HCT116 (cell line): Measurements from ENCODE around the gene IL1B. TPM values are rescaled to one million over a fixed set of nuclear protein-coding genes. Genes with fewer than 3 reads are reported as not detected.

Experiments used
- ATAC-seq: fragments of 200-7000 bp; cut with Tn5 transposase; 2 replicates; pipeline ENCODE4 v1.9.1; 2020; ENCODE audit warnings: mild to moderate bottlenecking, moderate library complexity
- BruUV-seq: library from RNA; stranded (reverse); fragments of 400-500 nt; replicated peaks from 2 replicates; lab custom pipeline; 2021; lab: Mats Ljungman, UMichigan
- CTCF ChIA-PET: fragments of 300-600 bp; sonication (Branson Sonifier 250); formaldehyde crosslinking; loops from one replicate; lab custom pipeline; 2021; ENCODE audit warnings: antibody characterized with exemption; lab: Charles Lee
- POLR2A ChIA-PET: fragments of 300-600, 350-600 bp; sonication (Branson Sonifier 250); formaldehyde crosslinking; loops from one replicate; lab custom pipeline; 2021; ENCODE audit warnings: antibody characterized with exemption; lab: Charles Lee
- RAD21 ChIA-PET, 2 experiments: fragments of 300-600 bp; sonication (Branson Sonifier 250); formaldehyde crosslinking; loops; one replicate each; lab custom pipeline; 2023; ENCODE audit warnings: low total read pairs in 2 of 2; ENCODE audit not compliant: uncharacterized antibody in 2 of 2, unreplicated experiment in 2 of 2, low non-redundant PET in 1 of 2; lab: Charles Lee
- DNase-seq: peaks from one replicate; pipeline ENCODE4 v3.0.0-alpha.2; 2010; ENCODE audit warnings: low read depth, low spot score
- H2AFZ ChIP-seq: fragments of 200-600 bp; shearing (Covaris generic), sonication (generic); 2 replicates; pipeline ENCODE4 v1.6.1; 2017; ENCODE audit warnings: low read depth, mixed run types, mixed read lengths, antibody characterized with exemption, low read length; ENCODE audit not compliant: poor library complexity, severe bottlenecking
- H3K27ac ChIP-seq: 2 replicates; pipeline ENCODE4 v1.5.1; 2012; ENCODE audit warnings: low read depth, low read length
- H3K27me3 ChIP-seq: fragments of 200-600 bp; sonication (generic); 2 replicates; pipeline ENCODE4 v1.6.1; 2016; ENCODE audit warnings: mixed run types, low read length, mixed read lengths; ENCODE audit not compliant: insufficient read depth
- H3K36me3 ChIP-seq, 2 experiments: fragments of 200-500 bp in 1 of 2; fragments of 200-600 bp in 1 of 2; sonication (Bioruptor generic) in 1 of 2; sonication (generic) in 1 of 2; 2 replicates each; pipeline versions ENCODE4 v1.5.1 to v1.6.1; 2014 to 2016; ENCODE audit warnings: low read length in 2 of 2, inconsistent platforms in 1 of 2, mixed read lengths in 1 of 2, mixed run types in 1 of 2; ENCODE audit not compliant: insufficient read depth in 2 of 2, control insufficient read depth in 1 of 2
- H3K4me1 ChIP-seq, 2 experiments: fragments of 200-600 bp in 1 of 2; sonication (generic) in 1 of 2; 2 replicates each; pipeline versions ENCODE4 v1.5.1 to v1.6.1; 2012 to 2017; ENCODE audit warnings: low read length in 2 of 2, inconsistent platforms in 1 of 2, mild to moderate bottlenecking in 1 of 2, mixed read lengths in 1 of 2, mixed run types in 1 of 2, moderate library complexity in 1 of 2; ENCODE audit not compliant: insufficient read depth in 2 of 2, control insufficient read depth in 1 of 2
- H3K4me2 ChIP-seq: fragments of 200-600 bp; sonication (generic); 2 replicates; pipeline ENCODE4 v1.6.1; 2017; ENCODE audit warnings: mixed run types, low read length, mixed read lengths
- H3K4me3 ChIP-seq, 2 experiments: fragments of 200-600 bp in 1 of 2; sonication (generic) in 1 of 2; replicated peaks in 1 of 2; 2 replicates each; pipeline ENCODE4 v1.5.1; 2011 to 2016; ENCODE audit warnings: low read length in 2 of 2, control low read depth in 1 of 2, low read depth in 1 of 2, mild to moderate bottlenecking in 1 of 2, mixed read lengths in 1 of 2, mixed run types in 1 of 2
- H3K79me2 ChIP-seq: fragments of 200-600 bp; sonication (generic); 2 replicates; pipeline ENCODE4 v1.6.1; 2017; ENCODE audit warnings: mild to moderate bottlenecking, mixed run types, low read length, moderate library complexity, mixed read lengths; ENCODE audit not compliant: insufficient read depth
- H3K9ac ChIP-seq: fragments of 200-600 bp; sonication (generic); 2 replicates; pipeline ENCODE4 v1.6.1; 2016; ENCODE audit warnings: low read length, mixed read lengths
- H3K9me2 ChIP-seq: fragments of 200-600 bp; sonication (generic), shearing (Covaris generic); 2 replicates; pipeline ENCODE4 v1.6.1; 2017; ENCODE audit warnings: mixed run types, mild to moderate bottlenecking, moderate library complexity; ENCODE audit not compliant: insufficient read depth
- H3K9me3 ChIP-seq, 2 experiments: fragments of 200-500 bp in 1 of 2; fragments of 200-600 bp in 1 of 2; sonication (Bioruptor generic) in 1 of 2; sonication (generic) in 1 of 2; 2 replicates each; pipeline ENCODE4 v1.6.1; 2014 to 2017; ENCODE audit warnings: low read length in 2 of 2, mixed read lengths in 2 of 2, inconsistent platforms in 1 of 2, low read depth in 1 of 2, mild to moderate bottlenecking in 1 of 2, mixed run types in 1 of 2, moderate library complexity in 1 of 2; ENCODE audit not compliant: control insufficient read depth in 1 of 2, insufficient read depth in 1 of 2
- H4K20me1 ChIP-seq: fragments of 200-600 bp; sonication (generic), shearing (Covaris generic); 2 replicates; pipeline ENCODE4 v1.6.1; 2017; ENCODE audit warnings: mixed run types, mild to moderate bottlenecking, moderate library complexity; ENCODE audit not compliant: insufficient read depth
- CBX3 ChIP-seq: IDR thresholded peaks from 2 replicates; pipeline ENCODE4 v1.6.1; 2012; ENCODE audit warnings: low read depth
- CEBPB ChIP-seq: IDR thresholded peaks from 2 replicates; pipeline ENCODE4 v1.6.1; 2012; ENCODE audit warnings: low read depth
- EGR1 ChIP-seq: IDR thresholded peaks from 2 replicates; pipeline ENCODE4 v1.6.1; 2012; ENCODE audit warnings: low read depth
- ELF1 ChIP-seq: IDR thresholded peaks from 2 replicates; pipeline ENCODE4 v1.6.1; 2012; ENCODE audit warnings: low read depth, borderline replicate concordance
- EZH2 ChIP-seq: fragments of 200-600 bp; sonication (generic); IDR thresholded peaks from 2 replicates; pipeline ENCODE4 v1.6.1; 2017; ENCODE audit warnings: antibody characterized with exemption, mixed run types
- EZH2phosphoT487 ChIP-seq: fragments of 200-600 bp; IDR thresholded peaks from 2 replicates; pipeline ENCODE4 v1.6.1; 2018; ENCODE audit warnings: antibody characterized with exemption, borderline replicate concordance
- JUND ChIP-seq: IDR thresholded peaks from 2 replicates; pipeline ENCODE4 v1.6.1; 2012
- POLR2A ChIP-seq: IDR thresholded peaks from 2 replicates; pipeline ENCODE4 v1.7.0; 2011; ENCODE audit warnings: borderline replicate concordance; ENCODE audit not compliant: insufficient read depth, insufficient read length; ENCODE audit errors: extremely low read depth
- POLR2AphosphoS5 ChIP-seq: IDR thresholded peaks from 2 replicates; pipeline ENCODE4 v1.6.1; 2011; ENCODE audit warnings: mild to moderate bottlenecking, low read depth, low read length, moderate library complexity
- SIN3A ChIP-seq: IDR thresholded peaks from 2 replicates; pipeline ENCODE4 v1.6.1; 2012; ENCODE audit warnings: low read depth
- SP1 ChIP-seq: IDR thresholded peaks from 2 replicates; pipeline ENCODE4 v1.6.1; 2012; ENCODE audit warnings: low read depth
- TCF7L2 ChIP-seq: IDR thresholded peaks from 2 replicates; pipeline ENCODE4 v1.7.0; 2011; ENCODE audit warnings: borderline replicate concordance, inconsistent platforms; ENCODE audit not compliant: insufficient read depth, insufficient read length; ENCODE audit errors: extremely low read depth
- YY1 ChIP-seq: IDR thresholded peaks from 2 replicates; pipeline ENCODE4 v1.6.1; 2011; ENCODE audit warnings: low read length, low read depth, moderate library complexity, mild to moderate bottlenecking; ENCODE audit not compliant: insufficient replicate concordance; ENCODE audit errors: extremely low read depth
- ZFX ChIP-seq: fragments of 450-650 bp; IDR thresholded peaks from 2 replicates; pipeline ENCODE4 v1.6.1; 2017
- ZNF274 ChIP-seq: fragments of 200-500 bp; sonication (Bioruptor generic); IDR thresholded peaks from 2 replicates; pipeline ENCODE4 v1.6.1; 2014; ENCODE audit warnings: mild to moderate bottlenecking, low read depth, low read length, inconsistent platforms
- intact Hi-C: fragments of 100-400 bp; cut with micrococcal nuclease; formaldehyde crosslinking; loops from 2 replicates; pipeline ENCODE4 v1.10.0; 2022
- total RNA-seq: library from RNA; stranded (reverse); gene quantifications from one replicate; pipeline ENCODE4 v1.2.1, GENCODE V29; 2021; ENCODE audit not compliant: unreplicated experiment
- TF ChIP-seq, protein P1 (sequence below): IDR thresholded peaks from 2 replicates; pipeline ENCODE4 v1.6.1; 2012
- TF ChIP-seq, protein P2 (sequence below), 3 experiments: fragments of 200-600 bp in 1 of 3; sonication (generic) in 1 of 3; IDR thresholded peaks in 2 of 3; conservative IDR thresholded peaks in 1 of 3; 2 replicates each; pipeline ENCODE4 v1.5.1; 2012 to 2017; ENCODE audit warnings: low read depth in 2 of 3, low read length in 2 of 3, antibody characterized with exemption in 1 of 3, borderline replicate concordance in 1 of 3, control low read depth in 1 of 3, mild to moderate bottlenecking in 1 of 3, mixed read lengths in 1 of 3, mixed run types in 1 of 3, moderate library complexity in 1 of 3; ENCODE audit not compliant: insufficient read depth in 1 of 3
- TF ChIP-seq, protein P3 (sequence below): IDR thresholded peaks from 2 replicates; pipeline ENCODE4 v1.6.1; 2011; ENCODE audit warnings: mild to moderate bottlenecking, low read length, moderate library complexity; ENCODE audit not compliant: insufficient replicate concordance; ENCODE audit errors: extremely low read depth
- TF ChIP-seq, protein P4 (sequence below): IDR thresholded peaks from 2 replicates; pipeline ENCODE4 v1.6.1; 2012; ENCODE audit warnings: low read depth
- TF ChIP-seq, protein P5 (sequence below): IDR thresholded peaks from 2 replicates; pipeline ENCODE4 v1.6.1; 2012

The IL1B gene
- total RNA-seq, 1 experiment from 2014 or later = not detected

DNA sequence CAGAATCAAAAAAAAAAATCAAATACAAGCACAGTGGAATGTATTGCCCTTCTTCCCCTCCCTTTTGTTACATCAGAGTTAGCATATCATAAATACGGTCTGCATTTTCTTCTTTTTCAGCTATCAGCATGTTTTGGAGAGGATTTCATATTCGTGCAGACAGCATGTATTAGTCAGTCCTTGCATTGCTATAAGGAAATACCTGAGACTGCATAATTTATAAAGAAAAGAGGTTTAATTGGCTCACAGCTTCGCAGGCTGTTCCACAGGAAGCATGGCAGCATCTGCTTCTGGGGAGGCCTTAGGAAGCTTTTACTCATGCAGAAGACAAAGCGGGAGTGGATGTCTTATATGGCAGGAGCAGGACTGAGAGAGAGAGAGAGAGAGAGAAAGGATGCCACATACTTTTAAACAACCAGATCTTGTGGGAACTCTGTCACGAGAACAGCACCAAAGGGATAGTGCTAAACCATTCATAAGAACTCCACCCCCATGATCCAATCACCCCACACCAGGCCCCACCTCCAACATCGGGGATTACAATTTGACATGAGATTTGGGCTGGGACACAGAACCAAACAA lies 8.9 kb downstream of the IL1B start:
- Histone ChIP-seq H3K27me3 (no peaks in the 10 kb centered on the region), H3K36me3 (no peaks in the 10 kb centered on the region), H3K4me1 (peaks cover 7 to 9% of the 10 kb centered on the region in 2 experiments; a peak in 2 of 4 replicates), H4K20me1 (no peaks in the 10 kb centered on the region), H3K4me2 (no peak overlapping the region), H3K4me3 (no peak overlapping the region), H2AFZ (no peak overlapping the region), H3K9ac (no peak overlapping the region), H3K27ac (no peak overlapping the region), H3K9me2 (no peaks in the 10 kb centered on the region), H3K9me3 (no peaks in the 10 kb centered on the region), H3K79me2 (no peaks in the 10 kb centered on the region)
- TF ChIP-seq, protein P1, sequence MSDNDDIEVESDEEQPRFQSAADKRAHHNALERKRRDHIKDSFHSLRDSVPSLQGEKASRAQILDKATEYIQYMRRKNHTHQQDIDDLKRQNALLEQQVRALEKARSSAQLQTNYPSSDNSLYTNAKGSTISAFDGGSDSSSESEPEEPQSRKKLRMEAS = no peak
- TF ChIP-seq, protein P2, sequence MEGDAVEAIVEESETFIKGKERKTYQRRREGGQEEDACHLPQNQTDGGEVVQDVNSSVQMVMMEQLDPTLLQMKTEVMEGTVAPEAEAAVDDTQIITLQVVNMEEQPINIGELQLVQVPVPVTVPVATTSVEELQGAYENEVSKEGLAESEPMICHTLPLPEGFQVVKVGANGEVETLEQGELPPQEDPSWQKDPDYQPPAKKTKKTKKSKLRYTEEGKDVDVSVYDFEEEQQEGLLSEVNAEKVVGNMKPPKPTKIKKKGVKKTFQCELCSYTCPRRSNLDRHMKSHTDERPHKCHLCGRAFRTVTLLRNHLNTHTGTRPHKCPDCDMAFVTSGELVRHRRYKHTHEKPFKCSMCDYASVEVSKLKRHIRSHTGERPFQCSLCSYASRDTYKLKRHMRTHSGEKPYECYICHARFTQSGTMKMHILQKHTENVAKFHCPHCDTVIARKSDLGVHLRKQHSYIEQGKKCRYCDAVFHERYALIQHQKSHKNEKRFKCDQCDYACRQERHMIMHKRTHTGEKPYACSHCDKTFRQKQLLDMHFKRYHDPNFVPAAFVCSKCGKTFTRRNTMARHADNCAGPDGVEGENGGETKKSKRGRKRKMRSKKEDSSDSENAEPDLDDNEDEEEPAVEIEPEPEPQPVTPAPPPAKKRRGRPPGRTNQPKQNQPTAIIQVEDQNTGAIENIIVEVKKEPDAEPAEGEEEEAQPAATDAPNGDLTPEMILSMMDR (IDR thresholded peaks at IDR 0.05 in 2 of 3, conservative IDR thresholded peaks at IDR 0.05 in 1 of 3; ENCODE audit: borderline replicate concordance in 1 of 3, insufficient read depth in 1 of 3, low read depth in 2 of 3, low read length in 2 of 3) = no peak
- no peak for TF ChIP-seq SP1
- TF ChIP-seq, protein P3, sequence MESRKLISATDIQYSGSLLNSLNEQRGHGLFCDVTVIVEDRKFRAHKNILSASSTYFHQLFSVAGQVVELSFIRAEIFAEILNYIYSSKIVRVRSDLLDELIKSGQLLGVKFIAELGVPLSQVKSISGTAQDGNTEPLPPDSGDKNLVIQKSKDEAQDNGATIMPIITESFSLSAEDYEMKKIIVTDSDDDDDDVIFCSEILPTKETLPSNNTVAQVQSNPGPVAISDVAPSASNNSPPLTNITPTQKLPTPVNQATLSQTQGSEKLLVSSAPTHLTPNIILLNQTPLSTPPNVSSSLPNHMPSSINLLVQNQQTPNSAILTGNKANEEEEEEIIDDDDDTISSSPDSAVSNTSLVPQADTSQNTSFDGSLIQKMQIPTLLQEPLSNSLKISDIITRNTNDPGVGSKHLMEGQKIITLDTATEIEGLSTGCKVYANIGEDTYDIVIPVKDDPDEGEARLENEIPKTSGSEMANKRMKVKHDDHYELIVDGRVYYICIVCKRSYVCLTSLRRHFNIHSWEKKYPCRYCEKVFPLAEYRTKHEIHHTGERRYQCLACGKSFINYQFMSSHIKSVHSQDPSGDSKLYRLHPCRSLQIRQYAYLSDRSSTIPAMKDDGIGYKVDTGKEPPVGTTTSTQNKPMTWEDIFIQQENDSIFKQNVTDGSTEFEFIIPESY = no peak
- TF ChIP-seq TCF7L2 = no peak
- no peak for TF ChIP-seq ELF1
- TF ChIP-seq EGR1 = no peak
- TF ChIP-seq POLR2AphosphoS5 = no peak
- TF ChIP-seq, protein P4, sequence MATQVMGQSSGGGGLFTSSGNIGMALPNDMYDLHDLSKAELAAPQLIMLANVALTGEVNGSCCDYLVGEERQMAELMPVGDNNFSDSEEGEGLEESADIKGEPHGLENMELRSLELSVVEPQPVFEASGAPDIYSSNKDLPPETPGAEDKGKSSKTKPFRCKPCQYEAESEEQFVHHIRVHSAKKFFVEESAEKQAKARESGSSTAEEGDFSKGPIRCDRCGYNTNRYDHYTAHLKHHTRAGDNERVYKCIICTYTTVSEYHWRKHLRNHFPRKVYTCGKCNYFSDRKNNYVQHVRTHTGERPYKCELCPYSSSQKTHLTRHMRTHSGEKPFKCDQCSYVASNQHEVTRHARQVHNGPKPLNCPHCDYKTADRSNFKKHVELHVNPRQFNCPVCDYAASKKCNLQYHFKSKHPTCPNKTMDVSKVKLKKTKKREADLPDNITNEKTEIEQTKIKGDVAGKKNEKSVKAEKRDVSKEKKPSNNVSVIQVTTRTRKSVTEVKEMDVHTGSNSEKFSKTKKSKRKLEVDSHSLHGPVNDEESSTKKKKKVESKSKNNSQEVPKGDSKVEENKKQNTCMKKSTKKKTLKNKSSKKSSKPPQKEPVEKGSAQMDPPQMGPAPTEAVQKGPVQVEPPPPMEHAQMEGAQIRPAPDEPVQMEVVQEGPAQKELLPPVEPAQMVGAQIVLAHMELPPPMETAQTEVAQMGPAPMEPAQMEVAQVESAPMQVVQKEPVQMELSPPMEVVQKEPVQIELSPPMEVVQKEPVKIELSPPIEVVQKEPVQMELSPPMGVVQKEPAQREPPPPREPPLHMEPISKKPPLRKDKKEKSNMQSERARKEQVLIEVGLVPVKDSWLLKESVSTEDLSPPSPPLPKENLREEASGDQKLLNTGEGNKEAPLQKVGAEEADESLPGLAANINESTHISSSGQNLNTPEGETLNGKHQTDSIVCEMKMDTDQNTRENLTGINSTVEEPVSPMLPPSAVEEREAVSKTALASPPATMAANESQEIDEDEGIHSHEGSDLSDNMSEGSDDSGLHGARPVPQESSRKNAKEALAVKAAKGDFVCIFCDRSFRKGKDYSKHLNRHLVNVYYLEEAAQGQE = no peak
- TF ChIP-seq YY1 = no peak
- TF ChIP-seq ZNF274 = no peak
- TF ChIP-seq SIN3A = no peak
- TF ChIP-seq POLR2A = no peak
- no peak for TF ChIP-seq JUND
- no peak for TF ChIP-seq EZH2
- TF ChIP-seq, protein P5, sequence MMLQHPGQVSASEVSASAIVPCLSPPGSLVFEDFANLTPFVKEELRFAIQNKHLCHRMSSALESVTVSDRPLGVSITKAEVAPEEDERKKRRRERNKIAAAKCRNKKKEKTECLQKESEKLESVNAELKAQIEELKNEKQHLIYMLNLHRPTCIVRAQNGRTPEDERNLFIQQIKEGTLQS = no peak
- TF ChIP-seq EZH2phosphoT487 = no peak
- no peak for TF ChIP-seq CEBPB
- TF ChIP-seq CBX3 = no peak
- no peak for TF ChIP-seq ZFX
- DNase-seq = no peak
- no TSS peak for BruUV-seq
- ChIA-PET CTCF (no interaction called here), RAD21 (no interaction called here), POLR2A (no interaction called here)
- no peak for ATAC-seq
- intact Hi-C loops = no loop called here
